ENCODE results near the gene TAF11L14.
"Not testable (repeated sequence)": the region's sequence is repeated elsewhere in the genome, so short reads cannot be mapped to it uniquely, and the experiment has no call there.

The TAF11L14 gene

GRCh38 chr5:17634160-17634559, at the start of gene TAF11L14:
TSS of gene TAF11L14 (plus strand) at chr5:17634460.
- no peak for FAIRE-seq

DNA sequence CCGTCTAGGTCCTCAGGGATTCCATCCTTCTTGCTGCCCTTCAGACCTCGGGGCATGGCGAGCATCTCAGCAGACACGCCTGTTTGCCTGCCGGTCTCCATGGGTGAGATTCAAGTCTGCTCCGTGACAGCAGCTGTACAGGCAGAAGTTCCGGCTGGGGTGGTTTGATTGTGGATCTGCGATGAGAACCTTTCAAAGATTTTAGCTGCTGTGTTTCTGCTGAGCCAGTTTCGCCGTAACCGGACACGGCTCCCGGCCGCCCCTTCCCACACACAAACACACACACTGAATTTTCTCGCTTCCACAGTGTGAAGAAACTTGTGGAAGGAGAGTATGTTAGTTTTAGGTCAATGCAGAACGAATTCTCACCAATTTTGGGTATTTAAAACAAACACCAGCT, 48.6 kb upstream of the TAF11L14 start, which contains the start of gene TAF11L7:
TSS of gene TAF11L7 (minus strand) at position 101 of the 400 bp plus-strand sequence.
- FAIRE-seq = not testable (repeated sequence)

DNA sequence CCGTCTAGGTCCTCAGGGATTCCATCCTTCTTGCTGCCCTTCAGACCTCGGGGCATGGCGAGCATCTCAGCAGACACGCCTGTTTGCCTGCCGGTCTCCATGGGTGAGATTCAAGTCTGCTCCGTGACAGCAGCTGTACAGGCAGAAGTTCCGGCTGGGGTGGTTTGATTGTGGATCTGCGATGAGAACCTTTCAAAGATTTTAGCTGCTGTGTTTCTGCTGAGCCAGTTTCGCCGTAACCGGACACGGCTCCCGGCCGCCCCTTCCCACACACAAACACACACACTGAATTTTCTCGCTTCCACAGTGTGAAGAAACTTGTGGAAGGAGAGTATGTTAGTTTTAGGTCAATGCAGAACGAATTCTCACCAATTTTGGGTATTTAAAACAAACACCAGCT, 43.4 kb upstream of the TAF11L14 start, which contains the start of gene TAF11L8:
TSS of gene TAF11L8 (minus strand) at position 101 of the 400 bp plus-strand sequence.
- FAIRE-seq = not testable (repeated sequence)

DNA sequence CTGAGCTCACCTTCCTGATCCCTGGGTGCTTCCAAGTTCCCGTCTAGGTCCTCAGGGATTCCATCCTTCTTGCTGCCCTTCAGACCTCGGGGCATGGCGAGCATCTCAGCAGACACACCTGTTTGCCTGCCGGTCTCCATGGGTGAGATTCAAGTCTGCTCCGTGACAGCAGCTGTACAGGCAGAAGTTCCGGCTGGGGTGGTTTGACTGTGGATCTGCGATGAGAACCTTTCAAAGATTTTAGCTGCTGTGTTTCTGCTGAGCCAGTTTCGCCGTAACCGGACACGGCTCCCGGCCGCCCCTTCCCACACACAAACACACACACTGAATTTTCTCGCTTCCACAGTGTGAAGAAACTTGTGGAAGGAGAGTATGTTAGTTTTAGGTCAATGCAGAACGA, 40.0 kb upstream of the TAF11L14 start, which contains the start of gene TAF11L9:
TSS of gene TAF11L9 (minus strand) at position 140 of the 400 bp plus-strand sequence.
- FAIRE-seq = not testable (repeated sequence)

DNA sequence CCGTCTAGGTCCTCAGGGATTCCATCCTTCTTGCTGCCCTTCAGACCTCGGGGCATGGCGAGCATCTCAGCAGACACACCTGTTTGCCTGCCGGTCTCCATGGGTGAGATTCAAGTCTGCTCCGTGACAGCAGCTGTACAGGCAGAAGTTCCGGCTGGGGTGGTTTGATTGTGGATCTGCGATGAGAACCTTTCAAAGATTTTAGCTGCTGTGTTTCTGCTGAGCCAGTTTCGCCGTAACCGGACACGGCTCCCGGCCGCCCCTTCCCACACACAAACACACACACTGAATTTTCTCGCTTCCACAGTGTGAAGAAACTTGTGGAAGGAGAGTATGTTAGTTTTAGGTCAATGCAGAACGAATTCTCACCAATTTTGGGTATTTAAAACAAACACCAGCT, 36.5 kb upstream of the TAF11L14 start, which contains the start of gene TAF11L10:
TSS of gene TAF11L10 (minus strand) at position 101 of the 400 bp plus-strand sequence.
- not testable (repeated sequence) for FAIRE-seq

- not testable (repeated sequence) for FAIRE-seq
Observed at GRCh38 chr5:17603880-17604279, 30.4 kb upstream of the TAF11L14 start, which contains the start of gene TAF11L11. TSS of gene TAF11L11 (plus strand) at chr5:17604183.

DNA sequence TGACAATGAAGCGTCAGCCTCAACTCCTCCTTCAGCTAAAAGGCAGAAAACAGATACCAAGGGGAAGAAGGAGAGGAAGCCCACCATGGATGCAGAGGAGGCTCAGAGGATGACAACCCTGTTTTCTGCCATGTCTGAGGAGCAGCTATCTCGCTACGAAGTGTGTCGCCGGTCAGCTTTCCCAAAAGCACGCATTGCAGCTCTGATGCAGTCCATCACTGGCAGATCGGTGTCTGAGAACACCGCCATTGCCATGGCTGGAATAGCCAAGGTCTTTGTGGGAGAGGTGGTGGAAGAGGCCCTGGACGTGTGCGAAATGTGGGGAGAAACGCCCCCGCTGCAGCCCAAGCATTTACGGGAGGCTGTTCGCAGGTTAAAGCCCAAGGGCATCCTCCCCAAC, 29.3 kb upstream of the TAF11L14 start:
- FAIRE-seq = no peak

GRCh38 chr5:17607461-17607860, 26.8 kb upstream of the TAF11L14 start:
- FAIRE-seq = not testable (repeated sequence)

DNA sequence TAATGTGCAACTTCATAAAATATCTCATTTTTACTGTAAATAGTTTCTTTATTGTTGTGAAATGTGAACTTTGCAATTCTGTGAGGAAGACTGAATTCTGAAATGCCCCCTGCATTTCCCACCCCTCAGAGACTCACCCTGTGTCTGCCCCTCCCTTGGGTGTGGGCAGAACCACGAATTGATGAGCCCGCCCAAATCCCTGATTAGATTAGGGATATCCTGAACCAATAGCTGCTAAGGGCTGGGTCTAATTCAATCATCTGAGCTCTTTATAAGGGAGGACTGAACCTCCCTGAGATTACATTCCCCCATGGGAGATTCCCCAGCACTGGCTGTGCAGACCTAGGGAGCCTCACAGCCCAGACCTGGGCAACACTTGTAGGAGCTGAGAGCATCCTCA, 24.2 kb upstream of the TAF11L14 start, which contains the start of gene TAF11L12:
TSS of gene TAF11L12 (plus strand) at position 301 of the 400 bp plus-strand sequence.
- not testable (repeated sequence) for FAIRE-seq

DNA sequence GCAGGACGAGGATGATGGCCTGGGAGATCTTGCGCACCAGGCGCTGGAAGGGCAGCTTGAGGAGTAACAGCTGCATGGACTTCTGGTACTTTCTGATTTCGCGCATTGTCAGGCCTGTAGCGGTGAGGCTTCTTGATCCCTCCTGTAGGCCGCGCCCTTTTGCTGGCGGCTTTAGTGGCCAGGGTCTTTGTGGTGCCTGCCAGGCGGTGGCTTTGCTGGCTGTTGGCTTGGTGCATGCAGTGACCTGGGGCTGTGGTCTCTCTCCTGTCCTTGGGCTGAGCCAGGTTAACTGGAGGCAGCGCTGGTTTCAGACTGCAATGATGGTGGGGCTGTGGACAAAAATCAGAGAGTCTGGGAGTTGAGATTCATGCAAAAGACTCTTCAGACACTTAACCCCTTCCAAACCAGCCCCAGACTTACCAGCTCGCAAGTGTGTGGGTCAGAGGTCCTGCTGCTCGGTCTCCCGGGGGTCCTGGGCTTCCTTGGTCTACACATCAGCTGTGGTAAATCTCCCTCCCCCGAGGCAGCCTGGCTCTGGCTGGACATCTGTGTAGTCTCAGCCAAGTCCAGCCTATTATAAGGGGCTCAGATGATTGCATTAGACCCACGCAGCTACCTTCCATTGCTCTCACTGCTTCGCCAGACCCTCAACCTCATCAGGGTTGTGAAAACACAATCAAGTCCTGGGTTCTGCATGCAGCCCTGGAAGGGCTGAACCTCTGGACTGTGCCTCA, 19.2 kb upstream of the TAF11L14 start:
- FAIRE-seq = no peak

GRCh38 chr5:17619354-17619753, 14.9 kb upstream of the TAF11L14 start:
- no peak for FAIRE-seq

- FAIRE-seq = no peak
Observed at GRCh38 chr5:17620627-17621026, 13.6 kb upstream of the TAF11L14 start.

GRCh38 chr5:17625686-17626085, 8.6 kb upstream of the TAF11L14 start:
- no peak for FAIRE-seq

GRCh38 chr5:17631788-17632187, 2.5 kb upstream of the TAF11L14 start, which contains the start of gene TAF11L13:
TSS of gene TAF11L13 (plus strand) at chr5:17632088.
- FAIRE-seq = not testable (repeated sequence)

GRCh38 chr5:17649232-17649631, 15.0 kb downstream of the TAF11L14 start:
- not testable (repeated sequence) for FAIRE-seq

DNA sequence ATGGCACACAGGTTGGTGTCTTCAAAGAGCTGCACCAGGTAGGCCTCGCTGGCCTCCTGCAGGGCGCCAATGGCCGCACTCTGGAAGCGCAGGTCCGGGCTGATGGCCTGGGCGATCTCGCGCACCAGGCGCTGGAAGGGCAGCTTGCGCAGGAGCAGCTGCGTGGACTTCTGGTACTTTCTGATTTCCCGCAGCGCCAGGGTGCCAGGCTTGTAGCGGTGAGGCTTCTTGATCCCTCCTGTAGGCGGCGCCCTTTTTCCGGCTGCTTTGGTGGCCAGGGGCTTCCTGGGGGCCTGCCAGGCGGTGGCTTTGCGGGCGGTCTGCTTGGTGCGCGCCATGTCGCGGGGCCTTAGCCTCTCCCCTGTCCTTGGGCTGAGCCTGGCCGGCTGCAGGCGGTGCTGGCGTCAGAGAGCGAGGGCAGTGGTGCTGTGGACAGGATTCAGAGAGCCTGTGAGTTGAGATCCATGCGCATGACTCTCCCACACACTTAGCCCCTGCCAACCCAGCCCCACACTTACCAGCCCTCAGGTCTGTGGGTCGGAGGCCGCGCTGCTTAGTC, 21.0 kb downstream of the TAF11L14 start:
- FAIRE-seq = not testable (repeated sequence)

DNA sequence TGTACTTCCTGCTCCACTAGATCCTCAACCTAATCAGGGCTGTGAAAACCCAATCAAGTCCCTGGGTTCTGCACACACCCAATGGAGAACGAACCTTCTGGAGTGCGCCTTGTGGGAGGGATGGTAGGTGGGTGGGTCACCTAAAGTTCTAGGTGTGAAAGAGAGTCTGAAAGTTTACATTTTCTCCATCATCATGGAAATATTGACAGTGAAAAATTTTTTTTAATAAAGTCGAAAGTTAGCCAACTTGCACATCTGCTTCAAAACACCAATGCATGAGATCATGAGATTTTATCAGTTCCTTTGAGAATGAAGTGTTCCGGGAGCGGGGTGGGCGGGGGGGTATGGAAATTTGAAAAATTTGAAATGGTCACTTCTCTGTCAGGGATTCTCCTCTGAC, 21.7 kb downstream of the TAF11L14 start:
- FAIRE-seq = no peak

DNA sequence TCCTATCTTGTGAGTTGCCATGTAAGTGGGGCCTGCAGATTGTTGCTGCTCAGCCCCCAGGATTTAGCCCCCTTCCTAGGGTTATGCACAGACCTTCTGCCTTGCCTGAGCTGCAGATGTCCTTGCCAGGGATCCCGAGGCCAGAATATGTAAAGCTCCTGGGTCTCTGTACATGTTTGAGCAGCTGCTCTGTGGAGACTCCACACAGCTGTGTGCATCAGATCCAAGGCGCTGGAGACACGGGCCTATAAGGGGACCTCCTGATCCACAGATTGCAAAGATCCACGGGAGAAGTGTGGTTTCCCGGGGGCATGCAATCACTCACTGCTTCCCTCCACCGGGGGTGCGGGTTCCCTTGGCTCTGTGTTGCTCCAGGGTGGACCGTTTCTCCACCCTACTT, 28.9 kb downstream of the TAF11L14 start:
- FAIRE-seq = no peak

GRCh38 chr5:17665836-17666235, 31.6 kb downstream of the TAF11L14 start:
- no peak for FAIRE-seq

- FAIRE-seq = no peak
Observed at GRCh38 chr5:17666726-17667235, 32.5 kb downstream of the TAF11L14 start.

GRCh38 chr5:17670353-17670752, 36.1 kb downstream of the TAF11L14 start:
- FAIRE-seq = no peak

DNA sequence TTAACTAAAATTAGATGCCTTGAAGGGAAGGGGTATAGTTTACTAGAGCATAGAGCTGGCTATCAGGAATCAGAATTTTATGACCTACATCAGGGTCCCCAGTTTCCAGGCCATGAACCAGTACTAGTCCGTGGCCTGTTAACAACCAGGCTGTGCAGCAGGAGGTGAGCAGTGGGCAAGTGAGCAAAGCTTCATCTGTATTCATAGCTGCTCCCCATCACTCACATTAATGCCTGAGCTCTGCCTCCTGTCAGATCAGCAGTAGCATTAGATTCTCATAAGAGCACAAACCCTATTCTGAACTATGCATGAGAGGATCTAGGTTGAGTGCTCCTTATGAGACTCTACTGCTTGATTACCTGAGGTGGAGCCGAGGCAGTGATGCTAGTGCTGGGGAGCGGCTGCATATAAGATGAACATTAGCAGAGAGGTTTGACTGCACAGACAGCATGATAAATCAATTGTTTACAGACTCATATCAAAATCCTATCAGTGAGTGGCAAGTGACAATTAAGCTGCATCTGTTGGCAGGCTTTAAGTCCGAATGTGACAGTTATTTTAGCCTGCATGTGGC, 44.6 kb downstream of the TAF11L14 start:
- no peak for FAIRE-seq

DNA sequence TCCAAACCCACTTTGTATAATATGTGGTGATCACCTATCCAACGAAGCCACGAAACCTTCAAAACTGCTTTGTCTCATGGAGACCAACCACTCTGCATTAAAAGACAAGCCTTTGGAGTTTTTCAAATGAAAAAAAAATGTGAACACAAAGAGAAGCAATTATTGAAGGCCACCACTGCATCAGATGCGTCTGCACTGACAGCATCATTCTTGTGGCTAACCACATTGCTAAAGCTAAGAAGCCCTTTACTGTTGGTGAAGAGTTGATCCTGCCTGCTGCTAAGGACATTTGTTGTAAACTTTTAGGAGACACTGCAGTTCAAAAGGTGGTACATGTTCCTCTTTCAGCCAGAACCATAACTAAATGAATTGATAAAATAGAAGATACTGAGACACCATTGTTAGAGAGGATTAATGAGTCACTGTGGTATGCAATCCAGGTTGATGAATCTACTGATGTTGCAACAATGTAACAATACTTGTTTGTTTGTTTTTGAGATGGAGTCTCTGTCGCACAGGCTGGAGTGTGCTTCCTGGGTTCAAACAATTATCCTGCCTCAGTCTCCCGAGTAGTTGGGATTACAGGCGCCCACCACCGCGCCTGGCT, 45.4 kb downstream of the TAF11L14 start:
- FAIRE-seq = no peak

All from TTC549 (cell line).